Neuronal stem cell (in vitro differentiated cells): ENCODE data around the gene ABCC9.

Source experiments
- DNase-seq: peaks from one replicate; pipeline ENCODE4 v3.0.0-alpha.2; 2013; ENCODE audit warnings: low spot score
- H2AFZ ChIP-seq: one replicate; pipeline ENCODE4 v1.6.1; 2013; ENCODE audit warnings: mild to moderate bottlenecking, low read length, inconsistent platforms
- H2AK5ac ChIP-seq: 2 replicates; pipeline ENCODE4 v1.6.1; 2013; ENCODE audit warnings: low read depth, mild to moderate bottlenecking, inconsistent platforms, low read length, moderate library complexity, mixed read lengths
- H2BK120ac ChIP-seq: 2 replicates; pipeline ENCODE4 v1.6.1; 2013; ENCODE audit warnings: low read depth, mild to moderate bottlenecking, inconsistent platforms, low read length, moderate library complexity, mixed read lengths
- H2BK12ac ChIP-seq: one replicate; pipeline ENCODE4 v1.6.1; 2013; ENCODE audit warnings: low read length, inconsistent platforms
- H2BK15ac ChIP-seq: 2 replicates; pipeline ENCODE4 v1.6.1; 2013; ENCODE audit warnings: mild to moderate bottlenecking, low read length, inconsistent platforms, mixed read lengths
- H2BK5ac ChIP-seq: one replicate; pipeline ENCODE4 v1.6.1; 2013; ENCODE audit warnings: inconsistent platforms, mild to moderate bottlenecking, low read length, moderate library complexity
- H3K14ac ChIP-seq: one replicate; pipeline ENCODE4 v1.6.1; 2013; ENCODE audit warnings: low read length, inconsistent platforms
- H3K18ac ChIP-seq: 2 replicates; pipeline ENCODE4 v1.6.1; 2013; ENCODE audit warnings: low read length, inconsistent platforms
- H3K23ac ChIP-seq: 2 replicates; pipeline ENCODE4 v1.6.1; 2013; ENCODE audit warnings: low read depth, mild to moderate bottlenecking, mixed read lengths, low read length, inconsistent platforms; ENCODE audit not compliant: poor library complexity
- H3K27ac ChIP-seq: replicated peaks from 3 replicates; pipeline ENCODE4 v1.5.1; 2013; ENCODE audit warnings: low read length, inconsistent platforms
- H3K27me3 ChIP-seq, 3 experiments: 2 replicates each; pipeline ENCODE4 v1.6.1; 2013; ENCODE audit warnings: low read length in 3 of 3, mild to moderate bottlenecking in 2 of 3, inconsistent platforms in 1 of 3, low read depth in 1 of 3, mixed read lengths in 1 of 3, moderate library complexity in 1 of 3; ENCODE audit not compliant: control insufficient read depth in 3 of 3, insufficient read depth in 3 of 3
- H3K36me3 ChIP-seq, 2 donors: replicated peaks in 1 of 2; 2 replicates each; pipeline ENCODE4 v1.6.1; 2013; ENCODE audit warnings: low read length in 2 of 2; ENCODE audit not compliant: control insufficient read depth in 2 of 2, insufficient read depth in 2 of 2
- H3K4ac ChIP-seq: 2 replicates; pipeline ENCODE4 v1.6.1; 2013; ENCODE audit warnings: inconsistent platforms, mild to moderate bottlenecking, low read length, moderate library complexity
- H3K4me1 ChIP-seq, 2 donors: 1 replicate in 1 of 2; 2 replicates in 1 of 2; pipeline ENCODE4 v1.6.1; 2013; ENCODE audit warnings: low read length in 2 of 2, low read depth in 1 of 2; ENCODE audit not compliant: control insufficient read depth in 2 of 2, insufficient read depth in 1 of 2
- H3K4me2 ChIP-seq: one replicate; pipeline ENCODE4 v1.6.1; 2013; ENCODE audit warnings: mild to moderate bottlenecking, low read length, inconsistent platforms; ENCODE audit not compliant: insufficient read depth, poor library complexity, severe bottlenecking
- H3K4me3 ChIP-seq, 2 donors: 2 replicates each; pipeline ENCODE4 v1.5.1; 2013; ENCODE audit warnings: low read length in 2 of 2, mild to moderate bottlenecking in 2 of 2, inconsistent platforms in 1 of 2, moderate library complexity in 1 of 2
- H3K79me1 ChIP-seq: one replicate; pipeline ENCODE4 v1.6.1; 2013; ENCODE audit warnings: low read depth, mild to moderate bottlenecking, inconsistent platforms, low read length, moderate library complexity
- H3K9ac ChIP-seq: one replicate; pipeline ENCODE4 v1.6.1; 2013; ENCODE audit warnings: mild to moderate bottlenecking, low read depth, low read length, inconsistent platforms; ENCODE audit not compliant: poor library complexity
- H3K9me3 ChIP-seq, 2 donors: replicated peaks in 1 of 2; 2 replicates each; pipeline versions ENCODE3 to v1.6.1; 2013; ENCODE audit warnings: low read length in 2 of 2, mild to moderate bottlenecking in 2 of 2, inconsistent platforms in 1 of 2, low read depth in 1 of 2, mixed read lengths in 1 of 2, moderate library complexity in 1 of 2; ENCODE audit not compliant: control insufficient read depth in 2 of 2, insufficient read depth in 1 of 2
- H4K8ac ChIP-seq: one replicate; pipeline ENCODE4 v1.6.1; 2013; ENCODE audit warnings: low read depth, mild to moderate bottlenecking, inconsistent platforms, low read length, moderate library complexity
- H4K91ac ChIP-seq: one replicate; pipeline ENCODE4 v1.6.1; 2013; ENCODE audit warnings: low read length, low read depth, mild to moderate bottlenecking, inconsistent platforms; ENCODE audit not compliant: poor library complexity
- WGBS, 2 donors: extraction: QIAGEN DNeasy Blood & Tissue Kit; methylation state at CpG; one replicate each; pipeline ENCODE4 v1.1.7; 2013; ENCODE audit warnings: missing lambda C conversion rate in 2 of 2, mixed read lengths in 1 of 2; ENCODE audit not compliant: insufficient read length in 2 of 2, insufficient replicate concordance in 1 of 2; ENCODE audit errors: extremely low coverage in 2 of 2; 5-methylcytosine and 5-hydroxymethylcytosine counted together

The ABCC9 gene

GRCh38 chr12:21939435-21939834, 1.8 kb downstream of the ABCC9 start:
- H4K91ac ChIP-seq = no peak overlapping the region
- no peak overlapping the region for H2BK120ac ChIP-seq
- WGBS, 2 donors = no CpG with 5 or more reads among the region's 4 CpGs
- no peaks in the 10 kb centered on the region for H3K4me1 ChIP-seq
- H4K8ac ChIP-seq = no peak overlapping the region
- H3K14ac ChIP-seq = no peak overlapping the region
- H3K4ac ChIP-seq = no peak overlapping the region
- H2AFZ ChIP-seq = peak overlapping the region; percentile 48
- no peak overlapping the region for H3K9ac ChIP-seq
- no peak overlapping the region for H2AK5ac ChIP-seq
- H3K4me2 ChIP-seq = no peak overlapping the region
- peaks cover 0 to 23% (median 0%) of the 10 kb centered on the region in 3 experiments for H3K27me3 ChIP-seq
- H3K36me3 ChIP-seq = no peaks in the 10 kb centered on the region
- no peaks in the 10 kb centered on the region for H3K79me1 ChIP-seq
- no peak overlapping the region for H3K18ac ChIP-seq
- H2BK12ac ChIP-seq = no peak overlapping the region
- peaks cover 0 to 19% of the 10 kb centered on the region in 2 donors for H3K9me3 ChIP-seq
- no peak overlapping the region for H3K4me3 ChIP-seq
- H3K27ac ChIP-seq = no peak overlapping the region
- no peak overlapping the region for H2BK15ac ChIP-seq
- no peak overlapping the region for H2BK5ac ChIP-seq
- H3K23ac ChIP-seq = no peak overlapping the region
- no peak for DNase-seq

GRCh38 chr12:21938879-21939278, 2.3 kb downstream of the ABCC9 start:
- no peak overlapping the region for H2BK15ac ChIP-seq
- DNase-seq = no peak
- no peak overlapping the region for H3K14ac ChIP-seq
- H4K8ac ChIP-seq = no peak overlapping the region
- H3K27me3 ChIP-seq = peaks cover 0 to 23% (median 0%) of the 10 kb centered on the region in 3 experiments
- no peak overlapping the region for H4K91ac ChIP-seq
- no peak overlapping the region for H3K4ac ChIP-seq
- no peak overlapping the region for H3K9ac ChIP-seq
- H2AFZ ChIP-seq = peak overlapping the region; percentile 48
- H2BK5ac ChIP-seq = no peak overlapping the region
- no peaks in the 10 kb centered on the region for H3K79me1 ChIP-seq
- H3K4me3 ChIP-seq = no peak overlapping the region
- no peak overlapping the region for H3K4me2 ChIP-seq
- no peak overlapping the region for H2AK5ac ChIP-seq
- H2BK12ac ChIP-seq = no peak overlapping the region
- no peak overlapping the region for H3K18ac ChIP-seq
- H2BK120ac ChIP-seq = no peak overlapping the region
- no peak overlapping the region for H3K27ac ChIP-seq
- H3K36me3 ChIP-seq = no peaks in the 10 kb centered on the region
- peaks cover 0 to 19% of the 10 kb centered on the region in 2 donors for H3K9me3 ChIP-seq
- no peaks in the 10 kb centered on the region for H3K4me1 ChIP-seq
- WGBS, 2 donors = no CpG with 5 or more reads among the region's 7 CpGs
- H3K23ac ChIP-seq = no peak overlapping the region

- no peak for DNase-seq
- no peak overlapping the region for H2BK5ac ChIP-seq
- no peaks in the 10 kb centered on the region for H3K79me1 ChIP-seq
- no peak overlapping the region for H3K4me3 ChIP-seq
- no peak overlapping the region for H2BK15ac ChIP-seq
- no peak overlapping the region for H3K9ac ChIP-seq
- no peak overlapping the region for H3K27ac ChIP-seq
- H3K23ac ChIP-seq = no peak overlapping the region
- no peak overlapping the region for H2AFZ ChIP-seq
- no peak overlapping the region for H2BK12ac ChIP-seq
- H3K4ac ChIP-seq = no peak overlapping the region
- WGBS, 2 donors = no CpG with 5 or more reads among the region's 1 CpG
- H3K36me3 ChIP-seq = no peaks in the 10 kb centered on the region
- no peak overlapping the region for H2BK120ac ChIP-seq
- no peaks in the 10 kb centered on the region for H3K4me1 ChIP-seq
- no peak overlapping the region for H3K14ac ChIP-seq
- no peak overlapping the region for H4K91ac ChIP-seq
- no peak overlapping the region for H2AK5ac ChIP-seq
- no peak overlapping the region for H3K18ac ChIP-seq
- H4K8ac ChIP-seq = no peak overlapping the region
- no peak overlapping the region for H3K4me2 ChIP-seq
- no peaks in the 10 kb centered on the region for H3K27me3 ChIP-seq
- H3K9me3 ChIP-seq = peaks cover 0 to 3% of the 10 kb centered on the region in 2 donors
Observed at GRCh38 chr12:21934173-21934572, 7.1 kb downstream of the ABCC9 start.

- Histone ChIP-seq H3K36me3 (no peaks in the 10 kb centered on the region), H3K79me1 (no peaks in the 10 kb centered on the region), H3K9me3 (peaks cover 0 to 3% of the 10 kb centered on the region in 2 donors), H2AFZ (no peak overlapping the region), H2BK120ac (no peak overlapping the region), H3K27ac (no peak overlapping the region), H4K91ac (no peak overlapping the region), H2BK5ac (no peak overlapping the region), H3K4me1 (no peaks in the 10 kb centered on the region), H3K9ac (no peak overlapping the region), H2BK12ac (no peak overlapping the region), H3K4me2 (no peak overlapping the region), H4K8ac (no peak overlapping the region), H3K14ac (no peak overlapping the region), H2AK5ac (no peak overlapping the region), H3K23ac (no peak overlapping the region), H2BK15ac (no peak overlapping the region), H3K18ac (no peak overlapping the region), H3K4ac (no peak overlapping the region), H3K27me3 (no peaks in the 10 kb centered on the region), H3K4me3 (no peak overlapping the region)
- no peak for DNase-seq
- no CpG with 5 or more reads among the region's 4 CpGs for WGBS, 2 donors
Observed at GRCh38 chr12:21933656-21934055, 7.6 kb downstream of the ABCC9 start.
